Uterus (tissue), 2 donors: Measurements from ENCODE around the gene FAM174B.

Experiments
- POLR2A ChIP-seq, 2 donors: fragments of 450-650 bp; IDR thresholded peaks; one replicate each; pipeline ENCODE4 v1.6.1; 2016; ENCODE audit warnings: antibody characterized with exemption in 2 of 2, mild to moderate bottlenecking in 1 of 2, moderate library complexity in 1 of 2
- TF ChIP-seq, protein P1 (sequence below), 4 experiments: fragments of 200-600 bp in 2 of 4; fragments of 450-650 bp in 2 of 4; sonication (generic) in 2 of 4; IDR thresholded peaks; one replicate each; pipeline ENCODE4 v1.5.1; 2016 to 2019; ENCODE audit warnings: antibody characterized with exemption in 4 of 4, mild to moderate bottlenecking in 2 of 4, moderate library complexity in 1 of 4

DNA sequence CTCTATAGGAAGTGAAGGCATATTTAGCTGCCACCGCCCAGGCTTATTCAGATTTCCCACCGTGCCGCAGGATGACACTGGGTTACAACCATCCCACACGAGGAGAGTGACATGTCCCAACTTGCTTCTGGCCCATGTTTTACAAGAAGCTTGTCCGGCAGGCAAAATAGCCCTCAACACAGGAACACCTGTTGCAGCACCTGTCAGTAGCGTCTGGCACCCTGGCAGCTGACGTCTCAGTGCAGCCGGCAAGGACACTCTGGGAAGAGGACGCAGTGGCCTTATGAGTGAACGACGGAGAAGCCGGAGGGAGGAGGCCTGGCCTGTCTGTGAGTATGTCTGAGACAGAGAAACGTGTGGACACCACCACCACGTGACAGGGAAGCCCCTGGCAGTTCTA lies 32.1 kb downstream of the FAM174B start:
- TF ChIP-seq POLR2A (IDR thresholded peaks at IDR 0.05) = no peak
- TF ChIP-seq, protein P1, sequence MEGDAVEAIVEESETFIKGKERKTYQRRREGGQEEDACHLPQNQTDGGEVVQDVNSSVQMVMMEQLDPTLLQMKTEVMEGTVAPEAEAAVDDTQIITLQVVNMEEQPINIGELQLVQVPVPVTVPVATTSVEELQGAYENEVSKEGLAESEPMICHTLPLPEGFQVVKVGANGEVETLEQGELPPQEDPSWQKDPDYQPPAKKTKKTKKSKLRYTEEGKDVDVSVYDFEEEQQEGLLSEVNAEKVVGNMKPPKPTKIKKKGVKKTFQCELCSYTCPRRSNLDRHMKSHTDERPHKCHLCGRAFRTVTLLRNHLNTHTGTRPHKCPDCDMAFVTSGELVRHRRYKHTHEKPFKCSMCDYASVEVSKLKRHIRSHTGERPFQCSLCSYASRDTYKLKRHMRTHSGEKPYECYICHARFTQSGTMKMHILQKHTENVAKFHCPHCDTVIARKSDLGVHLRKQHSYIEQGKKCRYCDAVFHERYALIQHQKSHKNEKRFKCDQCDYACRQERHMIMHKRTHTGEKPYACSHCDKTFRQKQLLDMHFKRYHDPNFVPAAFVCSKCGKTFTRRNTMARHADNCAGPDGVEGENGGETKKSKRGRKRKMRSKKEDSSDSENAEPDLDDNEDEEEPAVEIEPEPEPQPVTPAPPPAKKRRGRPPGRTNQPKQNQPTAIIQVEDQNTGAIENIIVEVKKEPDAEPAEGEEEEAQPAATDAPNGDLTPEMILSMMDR (IDR thresholded peaks at IDR 0.05) = no peak
